Activated T-helper 9 cell treated with anti-CD3 and anti-CD28 coated beads, Interleukin-2, amount 50 U/mL, for 16 hours (primary cell): Measurements from ENCODE around the gene FOXE3.

Experiments
- DNase-seq: peaks from one replicate; pipeline ENCODE4 v3.0.0-alpha.2; 2020; ENCODE audit warnings: low read depth

FOXE3 gene

GRCh38 chr1:47415728-47416318 is at the start of gene FOXE3:
FOXE3 (plus strand) TSS chr1:47416285; CDS start chr1:47416316, 31 bp downstream.
- no peak for DNase-seq

- no peak for DNase-seq
Observed at GRCh38 chr1:47367651-47368050, 48.4 kb upstream of the FOXE3 start.

- no peak for DNase-seq
Observed at GRCh38 chr1:47371016-47371517, 45.0 kb upstream of the FOXE3 start.

- no peak for DNase-seq
Observed at GRCh38 chr1:47374501-47374900, 41.6 kb upstream of the FOXE3 start.

GRCh38 chr1:47378147-47378546 is 37.9 kb upstream of the FOXE3 start:
- no peak for DNase-seq

GRCh38 chr1:47380699-47381098 is 35.4 kb upstream of the FOXE3 start:
- no peak for DNase-seq

- no peak for DNase-seq
Observed at GRCh38 chr1:47382399-47382983, 33.6 kb upstream of the FOXE3 start.

GRCh38 chr1:47384083-47384482 is 32.0 kb upstream of the FOXE3 start:
- no peak for DNase-seq

GRCh38 chr1:47385020-47385419 is 31.1 kb upstream of the FOXE3 start:
- no peak for DNase-seq

GRCh38 chr1:47386268-47386667 is 29.8 kb upstream of the FOXE3 start:
- no peak for DNase-seq

- no peak for DNase-seq
Observed at GRCh38 chr1:47388030-47388890, 27.8 kb upstream of the FOXE3 start.

- no peak for DNase-seq
Observed at GRCh38 chr1:47388891-47389238, 27.2 kb upstream of the FOXE3 start.

GRCh38 chr1:47389731-47390130 is 26.4 kb upstream of the FOXE3 start:
- no peak for DNase-seq

- no peak for DNase-seq
Observed at GRCh38 chr1:47390843-47391242, 25.2 kb upstream of the FOXE3 start.

GRCh38 chr1:47393141-47393540 is 22.9 kb upstream of the FOXE3 start:
- DNase-seq: no peak

- no peak for DNase-seq
Observed at GRCh38 chr1:47395433-47395832, 20.7 kb upstream of the FOXE3 start.

GRCh38 chr1:47396671-47397196 is 19.4 kb upstream of the FOXE3 start:
- DNase-seq: no peak

GRCh38 chr1:47399138-47399845 is 16.8 kb upstream of the FOXE3 start:
- DNase-seq: no peak

GRCh38 chr1:47399846-47400155 is 16.3 kb upstream of the FOXE3 start:
- no peak for DNase-seq

GRCh38 chr1:47401761-47402160 is 14.3 kb upstream of the FOXE3 start:
- DNase-seq: no peak

GRCh38 chr1:47402591-47402990 is 13.5 kb upstream of the FOXE3 start:
- DNase-seq: no peak

- DNase-seq: no peak
Observed at GRCh38 chr1:47403321-47403910, 12.7 kb upstream of the FOXE3 start.
